ENCODE data around the gene MATCAP1. TPM values are rescaled to one million over a fixed set of nuclear protein-coding genes. Genes with fewer than 3 reads are reported as not detected.

MATCAP1 gene
- total and polyA plus RNA-seq, 2 of the 4 experiments (the other 2 are of a cell fraction): 8.2 to 43.9 TPM

DNA sequence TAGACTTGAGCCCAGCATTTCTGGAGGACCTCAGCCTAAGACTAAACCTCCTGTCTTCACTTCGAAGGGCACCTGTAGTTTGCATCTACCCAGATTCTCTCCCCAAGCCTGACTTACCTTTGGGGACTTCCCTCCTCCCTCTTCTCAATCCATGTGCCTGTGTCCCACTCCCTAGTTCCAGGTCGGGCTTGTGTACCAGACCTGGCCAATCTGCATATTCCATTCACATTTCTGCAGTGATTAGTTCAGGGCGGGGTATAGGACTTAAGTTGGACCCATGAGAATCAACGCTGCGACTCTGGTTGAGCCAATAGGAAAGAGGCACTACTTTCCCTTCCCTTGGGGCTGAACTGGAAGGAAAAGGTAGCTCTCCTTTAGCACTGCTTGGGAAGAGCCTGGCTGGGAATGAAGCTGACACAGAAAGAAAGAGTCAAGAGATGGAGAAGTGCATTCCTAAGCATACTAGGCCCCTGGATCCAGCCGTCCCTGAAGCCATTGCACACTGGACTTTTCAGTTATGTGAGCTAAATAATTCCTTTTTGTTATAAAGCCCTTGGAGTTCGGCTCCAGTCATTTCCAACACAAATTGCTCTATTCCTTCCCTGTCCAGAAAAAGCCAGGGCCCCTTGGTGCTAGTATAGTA lies 26.5 kb downstream of the MATCAP1 start:
- no peak overlapping the region for H2BK20ac ChIP-seq (ENCODE audit: low read depth, low read length)
- WGBS, 2 experiments (ENCODE audit: extremely low coverage in 2 of 2, insufficient read length in 1 of 2): 33% methylated on average over 1 of the region's 7 CpGs; no CpG with 5 or more reads in 1 of the 2 experiments
- POLR2A ChIA-PET (ENCODE audit: unreplicated experiment): no interaction called here
- no peak for TF ChIP-seq CHD1 (IDR thresholded peaks at IDR 0.05; ENCODE audit: low read depth, low read length)
- no peak for TF ChIP-seq MXI1 (IDR thresholded peaks at IDR 0.05; ENCODE audit: borderline replicate concordance, low read depth, low read length)
- no peak for TF ChIP-seq MAFK (IDR thresholded peaks at IDR 0.05; ENCODE audit: low read depth, low read length)
- TF ChIP-seq, protein P1, sequence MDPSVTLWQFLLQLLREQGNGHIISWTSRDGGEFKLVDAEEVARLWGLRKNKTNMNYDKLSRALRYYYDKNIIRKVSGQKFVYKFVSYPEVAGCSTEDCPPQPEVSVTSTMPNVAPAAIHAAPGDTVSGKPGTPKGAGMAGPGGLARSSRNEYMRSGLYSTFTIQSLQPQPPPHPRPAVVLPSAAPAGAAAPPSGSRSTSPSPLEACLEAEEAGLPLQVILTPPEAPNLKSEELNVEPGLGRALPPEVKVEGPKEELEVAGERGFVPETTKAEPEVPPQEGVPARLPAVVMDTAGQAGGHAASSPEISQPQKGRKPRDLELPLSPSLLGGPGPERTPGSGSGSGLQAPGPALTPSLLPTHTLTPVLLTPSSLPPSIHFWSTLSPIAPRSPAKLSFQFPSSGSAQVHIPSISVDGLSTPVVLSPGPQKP (IDR thresholded peaks at IDR 0.05; ENCODE audit: borderline replicate concordance, low read depth, low read length): no peak
- H2AFZ ChIP-seq (replicated peaks; ENCODE audit: low read length, poor library complexity): no peak overlapping the region
- H2BK120ac ChIP-seq (ENCODE audit: low read depth, low read length): no peak overlapping the region
- no peak overlapping the region for H3K4ac ChIP-seq (ENCODE audit: low read depth, low read length)
- no peak for DNase-seq
- H3K18ac ChIP-seq (ENCODE audit: low read depth, low read length): no peak overlapping the region
- H3K9ac ChIP-seq (ENCODE audit: low read depth, low read length): no peak overlapping the region
- no peak overlapping the region for H2AK5ac ChIP-seq (ENCODE audit: low read depth, low read length)
- dilution Hi-C loops (cut with HindIII; ENCODE audit: low sequenced_read_pairs, unreplicated experiment) (no loop called here), in situ Hi-C loops (cut with MboI; ENCODE audit: low sequenced_read_pairs) (loop anchor here (5.0 kb wide), 1 partner anchor 195 kb away; the partner anchor contains the start of gene CES3), intact Hi-C loops (cut with micrococcal nuclease) (loop anchor here (10.0 kb wide), 1 partner anchor 262 kb away; no protein-coding TSS in a partner anchor)
- no TSS peak for BruUV-seq (replicated peaks)
- H3K27ac ChIP-seq (ENCODE audit: insufficient read depth, low read length): no peak overlapping the region
- H3K56ac ChIP-seq (ENCODE audit: extremely low read depth, insufficient read depth, low read length): no peak overlapping the region
- H2BK5ac ChIP-seq (ENCODE audit: low read depth, low read length, poor library complexity, severe bottlenecking): no peak overlapping the region
- no peak overlapping the region for H3K14ac ChIP-seq (replicated peaks; ENCODE audit: low read depth, low read length)
- peaks cover 5% of the 10 kb centered on the region; the same call in 1 of the 2 replicates for H3K9me1 ChIP-seq (ENCODE audit: insufficient read depth, low read length)
- no peak overlapping the region for H3K23ac ChIP-seq (ENCODE audit: low read depth, low read length)
- H3K4me3 ChIP-seq (ENCODE audit: insufficient read depth, low read depth, low read length): no peak overlapping the region
- no peak overlapping the region for H3K4me2 ChIP-seq (ENCODE audit: low read depth, low read length)
- H2BK15ac ChIP-seq (ENCODE audit: low read depth, low read length): no peak overlapping the region
- no peaks in the 10 kb centered on the region for H3K9me3 ChIP-seq (ENCODE audit: control insufficient read depth, insufficient read depth, low read length)
- no peak for ATAC-seq (ENCODE audit: low read depth)
- H2AK9ac ChIP-seq (replicated peaks; ENCODE audit: low read depth, low read length, poor library complexity): no peak overlapping the region
- H4K8ac ChIP-seq (ENCODE audit: low read depth in 2 of 2, low read length in 2 of 2): no peak overlapping the region
- CTCF ChIA-PET: interaction anchor here (0.9 kb wide), 1 partner anchor 28 kb away, joined by 3 read pairs; no protein-coding TSS in a partner anchor
- no peak overlapping the region for H4K5ac ChIP-seq (ENCODE audit: low read depth, low read length)
- no peaks in the 10 kb centered on the region for H3K27me3 ChIP-seq (ENCODE audit: control insufficient read depth, insufficient read depth, low read length)
- peaks cover 30% of the 10 kb centered on the region for H4K20me1 ChIP-seq (ENCODE audit: insufficient read depth, low read length)
- H3K79me1 ChIP-seq (ENCODE audit: low read depth in 1 of 2, low read length in 2 of 2): peaks cover 10 to 25% of the 10 kb centered on the region in 2 experiments; a peak in 2 of 4 replicates
- peaks cover 5% of the 10 kb centered on the region; the same call in 1 of the 2 replicates for H3K4me1 ChIP-seq (ENCODE audit: control insufficient read depth, insufficient read depth, low read length)
- H4K91ac ChIP-seq (ENCODE audit: insufficient read depth, low read depth, low read length): no peak overlapping the region
- no peaks in the 10 kb centered on the region for H3K36me3 ChIP-seq (ENCODE audit: control insufficient read depth, insufficient read depth, low read length)

Measured in IMR-90 (cell line).